Measurements from ENCODE around the gene SAMD11.

The SAMD11 gene

DNA sequence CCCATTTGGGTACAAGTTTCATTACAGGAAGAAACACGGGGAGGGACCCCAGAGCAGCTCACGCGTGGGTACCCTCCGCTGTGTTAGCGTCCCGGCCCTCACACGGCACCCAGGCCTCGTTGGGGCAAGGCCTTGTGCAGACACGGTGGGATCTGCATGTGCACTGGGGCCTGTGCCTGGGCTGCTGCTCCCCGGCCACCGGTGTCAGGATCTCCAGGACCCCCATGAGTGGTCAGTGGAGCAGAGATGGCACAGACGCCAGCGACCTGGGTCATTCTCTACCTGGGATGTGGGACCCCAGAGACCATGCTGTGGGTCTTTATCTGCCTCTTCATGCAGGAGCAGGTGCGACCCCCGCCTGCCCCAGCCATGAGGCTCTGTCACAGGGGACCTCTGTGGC is 5.4 kb upstream of the SAMD11 start:
- TF ChIP-seq, protein P1, sequence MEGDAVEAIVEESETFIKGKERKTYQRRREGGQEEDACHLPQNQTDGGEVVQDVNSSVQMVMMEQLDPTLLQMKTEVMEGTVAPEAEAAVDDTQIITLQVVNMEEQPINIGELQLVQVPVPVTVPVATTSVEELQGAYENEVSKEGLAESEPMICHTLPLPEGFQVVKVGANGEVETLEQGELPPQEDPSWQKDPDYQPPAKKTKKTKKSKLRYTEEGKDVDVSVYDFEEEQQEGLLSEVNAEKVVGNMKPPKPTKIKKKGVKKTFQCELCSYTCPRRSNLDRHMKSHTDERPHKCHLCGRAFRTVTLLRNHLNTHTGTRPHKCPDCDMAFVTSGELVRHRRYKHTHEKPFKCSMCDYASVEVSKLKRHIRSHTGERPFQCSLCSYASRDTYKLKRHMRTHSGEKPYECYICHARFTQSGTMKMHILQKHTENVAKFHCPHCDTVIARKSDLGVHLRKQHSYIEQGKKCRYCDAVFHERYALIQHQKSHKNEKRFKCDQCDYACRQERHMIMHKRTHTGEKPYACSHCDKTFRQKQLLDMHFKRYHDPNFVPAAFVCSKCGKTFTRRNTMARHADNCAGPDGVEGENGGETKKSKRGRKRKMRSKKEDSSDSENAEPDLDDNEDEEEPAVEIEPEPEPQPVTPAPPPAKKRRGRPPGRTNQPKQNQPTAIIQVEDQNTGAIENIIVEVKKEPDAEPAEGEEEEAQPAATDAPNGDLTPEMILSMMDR (conservative IDR thresholded peaks at IDR 0.05), result no peak
- TF ChIP-seq ZFX (IDR thresholded peaks at IDR 0.05), result no peak
- peak overlapping the region; percentile 64; the same call in 1 of the 2 replicates for H3K27ac ChIP-seq

DNA sequence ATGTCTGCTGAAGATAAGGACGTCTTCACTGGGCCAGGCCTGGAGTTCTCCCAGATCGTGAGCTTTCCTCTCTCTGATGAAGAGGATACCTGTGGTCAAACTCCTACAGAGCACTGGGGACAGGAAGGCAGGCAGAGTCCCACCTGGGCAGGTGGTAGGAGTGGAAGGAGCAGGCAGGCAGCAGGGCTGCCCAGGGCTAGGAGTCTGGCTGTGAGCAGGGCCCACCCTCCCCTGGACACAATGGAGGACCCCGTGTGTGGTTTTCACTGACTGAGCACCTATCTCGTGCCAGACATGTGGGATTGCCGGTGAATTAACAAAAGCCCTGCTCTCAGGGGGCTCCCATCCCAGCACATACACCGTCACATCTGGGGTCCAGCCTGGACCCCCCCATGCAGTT is 4.9 kb upstream of the SAMD11 start:
- TF ChIP-seq, protein P1 (conservative IDR thresholded peaks at IDR 0.05), result no peak
- TF ChIP-seq ZFX (IDR thresholded peaks at IDR 0.05), result no peak
- no peak overlapping the region for H3K27ac ChIP-seq

DNA sequence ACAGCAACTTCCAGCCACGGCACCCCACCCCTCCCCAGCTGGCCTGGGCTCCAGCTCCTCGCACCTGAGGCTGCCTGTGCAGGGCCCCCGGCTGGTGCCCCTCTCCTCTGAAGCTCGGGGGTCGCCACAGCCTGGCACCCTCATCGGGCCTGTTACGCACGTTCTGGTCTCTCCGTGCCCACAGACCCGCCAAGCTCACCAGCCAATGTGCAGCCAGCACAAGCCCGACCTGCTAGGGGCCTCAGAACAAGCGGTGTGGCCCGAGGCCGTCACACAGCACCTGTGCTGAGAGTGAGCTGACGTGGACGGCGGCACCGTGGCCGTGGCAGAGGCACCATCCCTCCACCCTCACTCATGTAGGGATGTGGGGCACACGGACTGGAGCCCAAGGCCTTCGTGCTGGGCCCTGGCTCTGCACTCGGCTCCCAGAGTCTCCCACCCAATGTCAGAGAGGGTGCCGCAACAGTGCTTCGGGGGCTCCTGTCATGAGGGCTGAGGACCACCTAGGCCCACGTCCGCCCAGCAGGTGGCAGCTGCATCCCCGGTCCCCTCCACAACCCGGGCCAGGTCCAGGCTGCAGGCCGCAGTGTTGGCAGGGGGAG is 4.4 kb upstream of the SAMD11 start:
- H3K27ac ChIP-seq, result no peak overlapping the region
- TF ChIP-seq, protein P1 (conservative IDR thresholded peaks at IDR 0.05), result no peak
- no peak for TF ChIP-seq ZFX (IDR thresholded peaks at IDR 0.05)

DNA sequence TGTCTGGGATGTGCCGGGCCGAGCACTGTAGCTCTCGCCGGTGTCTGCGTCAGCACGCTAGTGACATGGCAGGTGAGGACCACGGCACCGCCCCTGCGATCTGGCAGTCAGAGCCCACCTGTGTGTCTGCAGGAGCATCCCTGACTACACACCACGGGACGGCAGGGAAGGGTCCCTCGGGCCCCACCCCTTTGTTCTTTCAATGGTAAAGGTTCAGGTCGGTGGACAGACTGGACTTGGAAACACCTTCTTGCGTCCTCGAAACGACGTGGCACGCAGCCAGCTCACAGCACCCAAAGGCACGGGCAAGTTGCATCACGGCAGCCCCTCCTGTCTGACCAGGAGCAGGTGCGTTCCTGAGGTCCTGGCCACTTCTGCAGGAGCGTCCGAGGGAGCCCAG is 3.7 kb upstream of the SAMD11 start:
- peak overlapping the region; percentile 33 for H3K27ac ChIP-seq
- no peak for TF ChIP-seq ZFX (IDR thresholded peaks at IDR 0.05)
- TF ChIP-seq, protein P1 (conservative IDR thresholded peaks at IDR 0.05), result no peak

DNA sequence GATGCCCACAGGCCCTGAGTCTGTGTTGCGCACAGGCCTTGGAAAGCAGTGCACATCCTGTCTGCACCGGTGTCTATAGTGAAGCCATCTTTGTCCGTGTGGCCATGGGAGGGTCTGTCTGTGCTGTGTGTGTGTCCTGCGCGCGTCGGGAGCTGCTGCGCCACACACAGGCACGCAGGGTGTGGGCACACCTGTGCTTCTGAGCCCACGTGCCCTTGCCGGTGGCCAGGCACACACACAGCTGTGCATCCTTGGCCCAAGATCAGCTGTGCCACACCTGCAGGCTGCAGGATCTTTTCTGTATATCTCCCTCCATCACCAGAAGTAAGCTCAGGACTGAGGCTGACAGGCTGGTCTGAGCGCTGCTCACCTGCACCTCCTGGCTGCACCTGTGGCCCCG is 3.2 kb upstream of the SAMD11 start:
- TF ChIP-seq ZFX (IDR thresholded peaks at IDR 0.05), result no peak
- TF ChIP-seq, protein P1 (conservative IDR thresholded peaks at IDR 0.05), result no peak
- H3K27ac ChIP-seq, result peak overlapping the region; percentile 33

DNA sequence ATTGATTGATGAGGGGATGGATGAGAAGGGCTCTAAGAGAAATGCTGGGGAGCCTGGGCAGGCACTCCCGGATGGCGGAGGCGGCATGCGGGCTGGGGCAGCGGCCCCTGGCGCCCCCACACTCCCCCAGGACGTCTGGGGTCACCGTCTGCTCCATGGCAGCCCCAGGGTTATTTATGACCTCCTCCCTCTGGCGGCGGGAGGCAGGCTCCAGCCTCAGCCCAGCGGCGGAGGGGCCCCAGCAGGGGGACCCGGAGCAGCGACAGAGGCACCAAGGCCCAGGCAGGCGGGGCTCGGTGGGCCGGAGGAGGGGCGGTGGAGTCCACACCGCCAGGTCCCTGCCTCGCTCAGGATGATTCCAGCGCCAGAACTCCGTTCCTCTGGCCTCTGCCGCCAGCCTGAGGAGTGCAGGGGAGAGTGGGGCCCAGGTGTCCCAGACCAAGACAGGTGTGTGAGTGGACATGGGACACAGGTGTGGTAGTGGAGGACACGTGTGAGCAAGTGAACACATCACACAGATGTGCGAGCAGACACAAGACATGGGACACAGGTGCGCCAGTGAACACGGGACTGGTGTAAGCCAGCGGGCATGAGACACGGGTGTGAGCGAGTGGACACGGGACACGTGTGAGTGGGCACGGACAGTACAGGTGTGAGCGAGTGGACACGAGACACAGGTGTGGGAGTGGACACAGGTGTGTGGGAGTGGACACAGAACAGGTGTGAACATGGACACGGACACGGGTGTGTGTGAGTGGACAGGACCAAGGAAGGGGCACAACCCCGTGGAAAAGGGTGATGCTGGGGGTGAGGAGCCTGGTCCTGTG is 2.5 kb upstream of the SAMD11 start:
- H3K27ac ChIP-seq, result peak overlapping the region; percentile 33
- TF ChIP-seq, protein P1 (conservative IDR thresholded peaks at IDR 0.05), result no peak; the same call in 1 of the 2 replicates
- TF ChIP-seq ZFX (IDR thresholded peaks at IDR 0.05), result no peak

DNA sequence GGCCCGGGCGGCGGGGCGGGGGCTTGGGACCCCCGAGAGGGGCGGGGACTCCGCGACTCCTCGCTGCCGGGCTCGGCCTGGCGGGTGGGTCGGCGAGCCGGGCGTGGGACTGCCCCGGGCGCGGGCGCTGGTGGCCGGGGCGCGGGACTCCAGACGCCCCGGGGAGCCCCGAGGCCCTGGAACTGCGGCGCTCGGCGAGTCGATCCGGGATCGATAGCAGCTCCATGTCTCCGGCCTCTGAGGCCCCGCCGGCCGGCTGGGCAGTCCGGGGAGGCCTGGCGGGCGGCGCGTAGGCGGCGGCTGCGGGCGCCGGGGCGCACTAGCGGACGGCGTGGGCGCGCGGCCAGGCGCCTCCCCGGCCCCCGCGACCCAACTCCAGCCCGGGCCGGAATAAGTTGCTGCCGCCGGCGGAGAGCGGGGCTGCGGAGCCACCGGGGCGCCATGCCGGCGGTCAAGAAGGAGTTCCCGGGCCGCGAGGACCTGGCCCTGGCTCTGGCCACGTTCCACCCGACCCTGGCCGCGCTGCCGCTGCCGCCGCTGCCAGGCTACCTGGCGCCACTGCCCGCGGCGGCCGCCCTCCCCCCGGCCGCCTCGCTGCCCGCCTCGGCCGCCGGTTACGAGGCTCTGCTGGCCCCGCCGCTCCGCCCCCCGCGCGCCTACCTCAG is 400 bp downstream of the SAMD11 start:
- H3K27ac ChIP-seq, result peak overlapping the region; percentile 85
- no peak for TF ChIP-seq ZFX (IDR thresholded peaks at IDR 0.05)
- TF ChIP-seq, protein P1 (conservative IDR thresholded peaks at IDR 0.05), result no peak

Data from C4-2B (cell line).